ENCODE measurements around the gene DNAH2.

Gene DNAH2

GRCh38 chr17:7721612-7722011, 4.1 kb downstream of the DNAH2 start:
- H3K4me3 ChIP-seq (ENCODE audit: low read length, poor library complexity, severe bottlenecking), result no peak overlapping the region
- peaks cover 11% of the 10 kb centered on the region for H3K4me1 ChIP-seq (ENCODE audit: insufficient read depth, low read length, poor library complexity, severe bottlenecking)
- H3K9ac ChIP-seq (ENCODE audit: low read depth, low read length, poor library complexity, severe bottlenecking), result no peak overlapping the region
- H3K9me2 ChIP-seq (replicated peaks; ENCODE audit: low read depth, low read length), result no peaks in the 10 kb centered on the region
- H3F3A ChIP-seq (ENCODE audit: low read depth), result no peaks in the 10 kb centered on the region
- no peaks in the 10 kb centered on the region for H3K79me2 ChIP-seq (ENCODE audit: insufficient read depth, low read length)
- no peaks in the 10 kb centered on the region for H4K20me1 ChIP-seq (ENCODE audit: insufficient read depth, low read length, poor library complexity, severe bottlenecking)
- no peaks in the 10 kb centered on the region for H3K9me3 ChIP-seq (ENCODE audit: insufficient read depth, low read depth, low read length)
- H3K27me3 ChIP-seq (ENCODE audit: insufficient read depth, low read length, poor library complexity, severe bottlenecking), result no peaks in the 10 kb centered on the region
- H3K4me2 ChIP-seq (ENCODE audit: low read depth, low read length, poor library complexity, severe bottlenecking), result no peak overlapping the region
- H2AFZ ChIP-seq (ENCODE audit: low read length), result no peak overlapping the region
- H3K36me3 ChIP-seq (ENCODE audit: insufficient read depth, low read length), result no peaks in the 10 kb centered on the region
- TF ChIP-seq EZH2phosphoT487 (IDR thresholded peaks at IDR 0.05; ENCODE audit: borderline replicate concordance), result no peak
- TF ChIP-seq CTCF (conservative IDR thresholded peaks at IDR 0.05; ENCODE audit: low read length), result no peak

GRCh38 chr17:7727886-7728285, 10.3 kb downstream of the DNAH2 start:
- Histone ChIP-seq H3K4me2 (ENCODE audit: low read depth, low read length, poor library complexity, severe bottlenecking) (no peak overlapping the region), H3K4me3 (ENCODE audit: low read length, poor library complexity, severe bottlenecking) (no peak overlapping the region), H3K9ac (ENCODE audit: low read depth, low read length, poor library complexity, severe bottlenecking) (no peak overlapping the region), H3K9me2 (replicated peaks; ENCODE audit: low read depth, low read length) (no peaks in the 10 kb centered on the region), H3K9me3 (ENCODE audit: insufficient read depth, low read depth, low read length) (no peaks in the 10 kb centered on the region), H4K20me1 (ENCODE audit: insufficient read depth, low read length, poor library complexity, severe bottlenecking) (no peaks in the 10 kb centered on the region), H3F3A (ENCODE audit: low read depth) (no peaks in the 10 kb centered on the region), H3K79me2 (ENCODE audit: insufficient read depth, low read length) (no peaks in the 10 kb centered on the region), H2AFZ (ENCODE audit: low read length) (no peak overlapping the region), H3K36me3 (ENCODE audit: insufficient read depth, low read length) (no peaks in the 10 kb centered on the region), H3K27me3 (ENCODE audit: insufficient read depth, low read length, poor library complexity, severe bottlenecking) (no peaks in the 10 kb centered on the region), H3K4me1 (ENCODE audit: insufficient read depth, low read length, poor library complexity, severe bottlenecking) (no peaks in the 10 kb centered on the region)
- TF ChIP-seq EZH2phosphoT487 (IDR thresholded peaks at IDR 0.05; ENCODE audit: borderline replicate concordance) (no peak), CTCF (conservative IDR thresholded peaks at IDR 0.05; ENCODE audit: low read length) (no peak)

- no peaks in the 10 kb centered on the region for H3K4me1 ChIP-seq (ENCODE audit: insufficient read depth, low read length, poor library complexity, severe bottlenecking)
- H3K4me2 ChIP-seq (ENCODE audit: low read depth, low read length, poor library complexity, severe bottlenecking), result no peak overlapping the region
- no peaks in the 10 kb centered on the region for H3K79me2 ChIP-seq (ENCODE audit: insufficient read depth, low read length)
- H3K4me3 ChIP-seq (ENCODE audit: low read length, poor library complexity, severe bottlenecking), result no peak overlapping the region
- TF ChIP-seq CTCF (conservative IDR thresholded peaks at IDR 0.05; ENCODE audit: low read length), result no peak
- TF ChIP-seq EZH2phosphoT487 (IDR thresholded peaks at IDR 0.05; ENCODE audit: borderline replicate concordance), result no peak
- H3K27me3 ChIP-seq (ENCODE audit: insufficient read depth, low read length, poor library complexity, severe bottlenecking), result no peaks in the 10 kb centered on the region
- no peaks in the 10 kb centered on the region for H3K36me3 ChIP-seq (ENCODE audit: insufficient read depth, low read length)
- H4K20me1 ChIP-seq (ENCODE audit: insufficient read depth, low read length, poor library complexity, severe bottlenecking), result no peaks in the 10 kb centered on the region
- no peak overlapping the region for H2AFZ ChIP-seq (ENCODE audit: low read length)
- no peak overlapping the region for H3K9ac ChIP-seq (ENCODE audit: low read depth, low read length, poor library complexity, severe bottlenecking)
- no peaks in the 10 kb centered on the region for H3F3A ChIP-seq (ENCODE audit: low read depth)
- H3K9me2 ChIP-seq (replicated peaks; ENCODE audit: low read depth, low read length), result no peaks in the 10 kb centered on the region
- no peaks in the 10 kb centered on the region for H3K9me3 ChIP-seq (ENCODE audit: insufficient read depth, low read depth, low read length)
Observed at GRCh38 chr17:7729816-7730215, 12.3 kb downstream of the DNAH2 start.
